NOMO-1 treated with dmso at 0.1 percent for 144 hours (cell line): ENCODE data around the gene TCF7L2.
"Not testable (repeated sequence)": the region's sequence is repeated elsewhere in the genome, so short reads cannot be mapped to it uniquely, and the experiment has no call there.

ENCODE experiments used
- DNase-seq: peaks from one replicate; lab custom pipeline; 2025; ENCODE audit not compliant: unreplicated experiment; lab: John Stamatoyannopoulos, UW

Gene TCF7L2

GRCh38 chr10:113061557-113061956 lies 111.5 kb downstream of the TCF7L2 start:
- no peak for DNase-seq

GRCh38 chr10:113063043-113063967 lies 113.3 kb downstream of the TCF7L2 start:
- DNase-seq = no peak

- no peak for DNase-seq
Observed at GRCh38 chr10:113064039-113064438, 114.0 kb downstream of the TCF7L2 start.

- not testable (repeated sequence) for DNase-seq
Observed at GRCh38 chr10:113066120-113066519, 116.1 kb downstream of the TCF7L2 start.

- DNase-seq = no peak
Observed at GRCh38 chr10:113066561-113067312, 116.7 kb downstream of the TCF7L2 start.

GRCh38 chr10:113067501-113067900 lies 117.5 kb downstream of the TCF7L2 start:
- peak; percentile 22 for DNase-seq

- DNase-seq = no peak
Observed at GRCh38 chr10:113068178-113068890, 118.3 kb downstream of the TCF7L2 start.

GRCh38 chr10:113069595-113069994 lies 119.5 kb downstream of the TCF7L2 start:
- no peak for DNase-seq

- DNase-seq = no peak
Observed at GRCh38 chr10:113071446-113071845, 121.4 kb downstream of the TCF7L2 start.

- DNase-seq = no peak
Observed at GRCh38 chr10:113073549-113074189, 123.6 kb downstream of the TCF7L2 start.

GRCh38 chr10:113076949-113077348 lies 126.9 kb downstream of the TCF7L2 start:
- DNase-seq = no peak

GRCh38 chr10:113078282-113078907 lies 128.3 kb downstream of the TCF7L2 start:
- no peak for DNase-seq

GRCh38 chr10:113080061-113080924 lies 130.2 kb downstream of the TCF7L2 start:
- DNase-seq = no peak

GRCh38 chr10:113080925-113081229 lies 130.8 kb downstream of the TCF7L2 start:
- no peak for DNase-seq

- DNase-seq = no peak
Observed at GRCh38 chr10:113084031-113084430, 134.0 kb downstream of the TCF7L2 start.

- no peak for DNase-seq
Observed at GRCh38 chr10:113085776-113086175, 135.7 kb downstream of the TCF7L2 start.

- no peak for DNase-seq
Observed at GRCh38 chr10:113086282-113086681, 136.2 kb downstream of the TCF7L2 start.

- DNase-seq = peak; percentile 9
Observed at GRCh38 chr10:113087165-113088029, 137.3 kb downstream of the TCF7L2 start.

GRCh38 chr10:113088194-113088593 lies 138.1 kb downstream of the TCF7L2 start:
- DNase-seq = no peak
